GM12878 (cell line): ENCODE measurements around the gene NTN1. TPM values are rescaled to one million over a fixed set of nuclear protein-coding genes. Genes with fewer than 3 reads are reported as not detected.

Experiments used
- FOS ChIP-seq: IDR thresholded peaks from 3 replicates; pipeline ENCODE4 v1.6.1; 2011; ENCODE audit warnings: borderline replicate concordance; ENCODE audit not compliant: insufficient read length; ENCODE audit errors: extremely low read depth
- FOXM1 ChIP-seq: IDR thresholded peaks from 2 replicates; pipeline ENCODE4 v1.6.1; 2012; ENCODE audit warnings: low read depth, mild to moderate bottlenecking, inconsistent platforms, low read length, moderate library complexity
- HDAC2 ChIP-seq: fragments of 200-600 bp; sonication (generic); IDR thresholded peaks from 2 replicates; pipeline ENCODE4 v1.6.1; 2017
- HDAC6 ChIP-seq: fragments of 200-600 bp; sonication (generic); IDR thresholded peaks from one replicate; pipeline ENCODE4 v1.8.0; 2017; ENCODE audit warnings: antibody characterized with exemption; ENCODE audit not compliant: unreplicated experiment
- NRF1 ChIP-seq: conservative IDR thresholded peaks from 2 replicates; pipeline ENCODE4 v1.6.1; 2011; ENCODE audit warnings: mild to moderate bottlenecking, low read depth, low read length, improper control_type of control experiment
- POU2F2 ChIP-seq: IDR thresholded peaks from 3 replicates; pipeline ENCODE4 v1.6.1; 2011; ENCODE audit warnings: low read depth, mild to moderate bottlenecking, low read length, borderline replicate concordance
- RBBP5 ChIP-seq: fragments of 200-600 bp; sonication (generic); conservative IDR thresholded peaks from 2 replicates; pipeline ENCODE4 v1.6.1; 2016
- SMAD5 ChIP-seq: IDR thresholded peaks from 2 replicates; pipeline ENCODE4 v1.6.1; 2016; ENCODE audit warnings: antibody characterized with exemption, low read depth
- polyA plus RNA-seq, 11 experiments: library from polyadenylated mRNA; depleted of rRNA in 4 of 11; unstranded in 6 of 11; stranded (reverse) in 5 of 11; fragments of >200 nt; fragmentation: Nextera tagmentation in 4 of 11; fragmentation: Illumina TruSeq in 1 of 11; extraction: Ambion mirVana in 4 of 11; extraction: Trizol in 1 of 11; gene quantifications; 1 replicate in 1 of 11; 2 replicates in 10 of 11; pipeline versions ENCODE4 v1.2.1 to v1.2.3, GENCODE V29; 2011 to 2016; ENCODE audit warnings: inconsistent platforms in 2 of 11, missing spikeins in 2 of 11, low read depth in 1 of 11
- total RNA-seq, 4 experiments: library from RNA; depleted of rRNA in 3 of 4; stranded (reverse); fragments of >200 nt in 3 of 4; fragmentation: Illumina TruSeq in 1 of 4; extraction: Trizol in 1 of 4; gene quantifications; 2 replicates each; pipeline versions ENCODE4 v1.2.1 to v1.2.3, GENCODE V29; 2013 to 2021
- TF ChIP-seq, protein P1 (sequence below): IDR thresholded peaks from 2 replicates; pipeline ENCODE4 v1.6.1; 2012; ENCODE audit warnings: mild to moderate bottlenecking, low read depth, low read length
- TF ChIP-seq, protein P2 (sequence below): IDR thresholded peaks from 2 replicates; pipeline ENCODE4 v1.6.1; 2011; ENCODE audit warnings: low read depth, low read length, improper control_type of control experiment, borderline replicate concordance

Gene NTN1
- total and polyA plus RNA-seq, 10 of the 15 experiments (the other 5 are each of a cell fraction or from before 2014, with no cell fraction given) = 0.02 to 0.89 (median 0.35) TPM

DNA sequence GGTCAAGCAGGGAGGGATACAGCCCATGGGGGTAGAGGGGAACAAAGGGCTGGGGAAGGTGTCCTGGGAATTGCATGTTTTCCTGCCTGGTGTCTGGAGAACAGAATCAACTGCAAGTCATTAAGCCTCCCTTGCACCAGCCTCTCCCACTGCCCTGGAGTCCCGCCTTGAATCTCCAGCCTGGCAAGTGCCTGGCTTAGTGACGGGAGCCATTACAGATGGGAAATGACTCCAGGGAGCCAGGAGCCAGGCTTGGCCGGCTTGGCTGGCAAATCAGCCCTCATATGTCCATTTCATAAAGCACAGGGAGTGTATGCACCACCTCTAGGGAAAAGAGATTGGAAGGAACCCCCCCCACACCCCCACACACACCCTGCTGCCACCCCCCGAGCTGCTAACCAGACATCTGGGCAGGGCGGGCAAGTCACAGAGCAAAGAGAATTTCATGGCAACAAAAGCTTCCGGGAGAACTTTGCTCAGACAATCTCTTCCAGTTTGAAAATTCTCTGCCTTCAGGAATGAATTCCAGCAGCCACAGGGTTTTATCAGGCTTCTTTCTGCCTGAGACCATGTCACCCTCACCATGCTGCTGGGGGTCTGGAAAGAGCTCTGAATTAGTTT, 127.7 kb downstream of the NTN1 start (continued):
- no peak for TF ChIP-seq HDAC2
- TF ChIP-seq POU2F2 = no peak
- TF ChIP-seq NRF1 = no peak
- TF ChIP-seq RBBP5 = no peak
- TF ChIP-seq FOXM1 = no peak
- TF ChIP-seq HDAC6 = no peak
- TF ChIP-seq, protein P1, sequence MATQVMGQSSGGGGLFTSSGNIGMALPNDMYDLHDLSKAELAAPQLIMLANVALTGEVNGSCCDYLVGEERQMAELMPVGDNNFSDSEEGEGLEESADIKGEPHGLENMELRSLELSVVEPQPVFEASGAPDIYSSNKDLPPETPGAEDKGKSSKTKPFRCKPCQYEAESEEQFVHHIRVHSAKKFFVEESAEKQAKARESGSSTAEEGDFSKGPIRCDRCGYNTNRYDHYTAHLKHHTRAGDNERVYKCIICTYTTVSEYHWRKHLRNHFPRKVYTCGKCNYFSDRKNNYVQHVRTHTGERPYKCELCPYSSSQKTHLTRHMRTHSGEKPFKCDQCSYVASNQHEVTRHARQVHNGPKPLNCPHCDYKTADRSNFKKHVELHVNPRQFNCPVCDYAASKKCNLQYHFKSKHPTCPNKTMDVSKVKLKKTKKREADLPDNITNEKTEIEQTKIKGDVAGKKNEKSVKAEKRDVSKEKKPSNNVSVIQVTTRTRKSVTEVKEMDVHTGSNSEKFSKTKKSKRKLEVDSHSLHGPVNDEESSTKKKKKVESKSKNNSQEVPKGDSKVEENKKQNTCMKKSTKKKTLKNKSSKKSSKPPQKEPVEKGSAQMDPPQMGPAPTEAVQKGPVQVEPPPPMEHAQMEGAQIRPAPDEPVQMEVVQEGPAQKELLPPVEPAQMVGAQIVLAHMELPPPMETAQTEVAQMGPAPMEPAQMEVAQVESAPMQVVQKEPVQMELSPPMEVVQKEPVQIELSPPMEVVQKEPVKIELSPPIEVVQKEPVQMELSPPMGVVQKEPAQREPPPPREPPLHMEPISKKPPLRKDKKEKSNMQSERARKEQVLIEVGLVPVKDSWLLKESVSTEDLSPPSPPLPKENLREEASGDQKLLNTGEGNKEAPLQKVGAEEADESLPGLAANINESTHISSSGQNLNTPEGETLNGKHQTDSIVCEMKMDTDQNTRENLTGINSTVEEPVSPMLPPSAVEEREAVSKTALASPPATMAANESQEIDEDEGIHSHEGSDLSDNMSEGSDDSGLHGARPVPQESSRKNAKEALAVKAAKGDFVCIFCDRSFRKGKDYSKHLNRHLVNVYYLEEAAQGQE = no peak
- no peak for TF ChIP-seq FOS
- TF ChIP-seq SMAD5 = no peak
- TF ChIP-seq, protein P2, sequence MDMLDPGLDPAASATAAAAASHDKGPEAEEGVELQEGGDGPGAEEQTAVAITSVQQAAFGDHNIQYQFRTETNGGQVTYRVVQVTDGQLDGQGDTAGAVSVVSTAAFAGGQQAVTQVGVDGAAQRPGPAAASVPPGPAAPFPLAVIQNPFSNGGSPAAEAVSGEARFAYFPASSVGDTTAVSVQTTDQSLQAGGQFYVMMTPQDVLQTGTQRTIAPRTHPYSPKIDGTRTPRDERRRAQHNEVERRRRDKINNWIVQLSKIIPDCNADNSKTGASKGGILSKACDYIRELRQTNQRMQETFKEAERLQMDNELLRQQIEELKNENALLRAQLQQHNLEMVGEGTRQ = no peak
